Measurements from ENCODE around the gene OBSCN.

OBSCN gene

DNA sequence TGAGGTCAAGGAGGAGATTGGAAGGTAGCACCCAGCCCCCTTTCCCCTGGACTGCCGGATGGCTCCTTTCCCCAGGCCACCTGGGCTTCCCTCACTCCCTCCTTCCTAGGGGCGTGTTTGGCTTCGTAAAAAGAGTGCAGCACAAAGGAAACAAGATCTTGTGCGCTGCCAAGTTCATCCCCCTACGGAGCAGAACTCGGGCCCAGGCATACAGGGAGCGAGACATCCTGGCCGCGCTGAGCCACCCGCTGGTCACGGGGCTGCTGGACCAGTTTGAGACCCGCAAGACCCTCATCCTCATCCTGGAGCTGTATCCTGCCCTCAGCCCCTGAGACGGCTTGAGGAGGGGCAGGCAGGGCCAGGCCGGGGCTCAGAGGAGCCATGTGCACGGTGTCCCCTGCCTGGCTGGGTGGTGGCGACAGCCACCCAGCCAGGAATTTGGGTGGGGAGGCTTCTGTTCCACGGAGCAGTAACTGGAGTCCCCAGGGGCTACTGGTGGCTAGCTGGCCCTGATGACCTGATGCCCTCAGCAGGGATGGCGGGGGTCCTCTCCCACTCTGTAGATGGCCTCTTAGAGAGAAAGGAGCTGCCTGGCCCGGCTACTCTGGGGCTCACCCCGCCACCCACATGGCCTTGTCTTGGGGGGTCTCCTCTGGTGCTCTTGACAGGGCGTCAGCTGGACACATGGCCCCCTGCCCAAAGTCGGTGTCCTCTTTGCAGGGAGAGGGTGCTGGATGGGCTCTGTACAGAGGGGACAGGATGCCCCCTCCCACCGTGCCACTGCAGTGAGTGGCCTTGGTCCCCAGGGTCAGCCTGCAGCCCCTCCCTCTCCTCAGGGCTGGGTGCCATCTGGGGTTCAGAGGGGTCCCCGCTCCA lies 159.3 kb downstream of the OBSCN start:
- Histone ChIP-seq H3K4me1 (ENCODE audit: control insufficient read depth, insufficient read depth, low read depth, low read length) (peaks cover 3% of the 10 kb centered on the region), H4K8ac (ENCODE audit: low read length) (no peak overlapping the region), H3K27me3 (ENCODE audit: control insufficient read depth in 1 of 2, insufficient read depth in 1 of 2, low read length in 2 of 2) (peaks cover 9 to 70% of the 10 kb centered on the region in 2 experiments), H3K4me2 (ENCODE audit: low read length, poor library complexity, severe bottlenecking) (no peak overlapping the region), H3K36me3 (ENCODE audit: control insufficient read depth in 1 of 2, insufficient read depth in 2 of 2, low read depth in 1 of 2, low read length in 2 of 2) (no peaks in the 10 kb centered on the region), H2BK120ac (ENCODE audit: low read depth, low read length) (no peak overlapping the region), H3K79me1 (replicated peaks; ENCODE audit: low read length, poor library complexity, severe bottlenecking) (no peaks in the 10 kb centered on the region), H3K23ac (ENCODE audit: low read length in 2 of 2) (no peak overlapping the region), H3K9ac (ENCODE audit: low read length) (no peak overlapping the region), H3K4ac (ENCODE audit: low read depth in 1 of 2, low read length in 2 of 2) (no peak overlapping the region), H3K4me3 (ENCODE audit: insufficient read depth in 1 of 2, low read depth in 1 of 2, low read length in 2 of 2) (no peak overlapping the region), H2BK12ac (ENCODE audit: low read length in 2 of 2) (no peak overlapping the region), H3K14ac (ENCODE audit: low read length in 2 of 2) (no peak overlapping the region), H3K18ac (ENCODE audit: low read depth in 1 of 2, low read length in 2 of 2) (no peak overlapping the region), H4K91ac (ENCODE audit: low read length) (no peak overlapping the region), H2AK5ac (ENCODE audit: low read length, severe bottlenecking) (no peak overlapping the region), H3K9me3 (ENCODE audit: control insufficient read depth, low read length) (no peaks in the 10 kb centered on the region), H2BK5ac (ENCODE audit: low read depth, low read length, poor library complexity, severe bottlenecking) (no peak overlapping the region), H3K27ac (ENCODE audit: low read length, poor library complexity, severe bottlenecking) (no peak overlapping the region), H2AFZ (ENCODE audit: low read depth, low read length) (no peak overlapping the region), H2BK15ac (ENCODE audit: low read depth, poor library complexity, severe bottlenecking) (no peak overlapping the region)
- 77% methylated on average over 22 of the region's 24 CpGs for WGBS
- DNase-seq: no peak

DNA sequence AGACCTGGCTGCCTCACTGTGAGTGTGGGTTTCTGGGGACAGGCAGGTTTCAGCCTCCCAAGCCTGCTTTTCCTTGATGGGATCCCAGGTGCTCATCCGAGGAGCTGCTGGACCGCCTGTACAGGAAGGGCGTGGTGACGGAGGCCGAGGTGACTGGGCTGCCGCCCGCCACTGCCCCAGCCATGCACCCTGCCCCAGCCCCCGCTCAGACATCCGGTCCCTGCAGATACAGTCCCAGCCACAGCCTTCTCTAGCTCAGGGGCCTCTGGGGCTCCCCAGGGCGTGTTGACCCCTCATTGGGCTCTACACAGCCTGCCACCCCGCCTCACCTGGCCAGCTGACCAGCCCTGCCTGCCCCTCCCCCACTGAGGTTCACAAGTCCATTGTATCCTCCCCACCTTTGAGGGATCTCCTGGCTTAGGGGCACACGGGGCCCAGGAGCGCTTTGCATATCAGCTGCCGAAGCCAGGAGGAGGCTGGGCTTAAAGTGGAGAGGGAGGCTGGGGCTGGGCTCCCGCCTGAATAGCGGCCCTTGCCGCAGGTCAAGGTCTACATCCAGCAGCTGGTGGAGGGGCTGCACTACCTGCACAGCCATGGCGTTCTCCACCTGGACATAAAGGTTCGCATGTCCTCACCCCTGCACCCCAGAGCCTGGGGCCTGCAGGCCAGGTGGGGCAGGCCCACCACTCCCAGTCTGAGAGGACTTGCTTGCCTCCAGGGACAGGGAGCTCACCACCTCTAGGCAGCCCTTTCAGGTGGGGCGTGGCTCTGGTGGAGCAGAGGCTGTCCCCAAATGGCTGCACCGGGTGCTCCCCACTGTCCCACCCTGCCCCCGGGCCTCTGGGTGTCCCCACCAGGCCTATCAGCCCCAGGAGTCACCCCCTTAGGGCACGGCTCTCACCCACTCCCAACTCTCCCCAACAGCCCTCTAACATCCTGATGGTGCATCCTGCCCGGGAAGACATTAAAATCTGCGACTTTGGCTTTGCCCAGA lies 160.3 kb downstream of the OBSCN start:
- H2BK120ac ChIP-seq (ENCODE audit: low read depth, low read length): no peak overlapping the region
- H2BK5ac ChIP-seq (ENCODE audit: low read depth, low read length, poor library complexity, severe bottlenecking): no peak overlapping the region
- no peak overlapping the region for H3K27ac ChIP-seq (ENCODE audit: low read length, poor library complexity, severe bottlenecking)
- no peak overlapping the region for H3K23ac ChIP-seq (ENCODE audit: low read length in 2 of 2)
- no peak overlapping the region for H3K4ac ChIP-seq (ENCODE audit: low read depth in 1 of 2, low read length in 2 of 2)
- 69% methylated on average over 25 of the region's 25 CpGs for WGBS
- no peak overlapping the region for H3K18ac ChIP-seq (ENCODE audit: low read depth in 1 of 2, low read length in 2 of 2)
- H3K4me1 ChIP-seq (ENCODE audit: control insufficient read depth, insufficient read depth, low read depth, low read length): peaks cover 7% of the 10 kb centered on the region
- H3K79me1 ChIP-seq (replicated peaks; ENCODE audit: low read length, poor library complexity, severe bottlenecking): no peaks in the 10 kb centered on the region
- peaks cover 9 to 80% of the 10 kb centered on the region in 2 experiments for H3K27me3 ChIP-seq (ENCODE audit: control insufficient read depth in 1 of 2, insufficient read depth in 1 of 2, low read length in 2 of 2)
- H4K91ac ChIP-seq (ENCODE audit: low read length): peak overlapping the region; percentile 7
- H2BK15ac ChIP-seq (ENCODE audit: low read depth, poor library complexity, severe bottlenecking): no peak overlapping the region
- H2BK12ac ChIP-seq (ENCODE audit: low read length in 2 of 2): no peak overlapping the region
- H4K8ac ChIP-seq (ENCODE audit: low read length): no peak overlapping the region
- H2AK5ac ChIP-seq (ENCODE audit: low read length, severe bottlenecking): no peak overlapping the region
- no peak overlapping the region for H3K9ac ChIP-seq (ENCODE audit: low read length)
- no peak overlapping the region for H3K4me3 ChIP-seq (ENCODE audit: insufficient read depth in 1 of 2, low read depth in 1 of 2, low read length in 2 of 2)
- no peak for DNase-seq
- no peak overlapping the region for H3K4me2 ChIP-seq (ENCODE audit: low read length, poor library complexity, severe bottlenecking)
- no peaks in the 10 kb centered on the region for H3K9me3 ChIP-seq (ENCODE audit: control insufficient read depth, low read length)
- no peak overlapping the region for H2AFZ ChIP-seq (ENCODE audit: low read depth, low read length)
- no peak overlapping the region for H3K14ac ChIP-seq (ENCODE audit: low read length in 2 of 2)
- no peaks in the 10 kb centered on the region for H3K36me3 ChIP-seq (ENCODE audit: control insufficient read depth in 1 of 2, insufficient read depth in 2 of 2, low read depth in 1 of 2, low read length in 2 of 2)

DNA sequence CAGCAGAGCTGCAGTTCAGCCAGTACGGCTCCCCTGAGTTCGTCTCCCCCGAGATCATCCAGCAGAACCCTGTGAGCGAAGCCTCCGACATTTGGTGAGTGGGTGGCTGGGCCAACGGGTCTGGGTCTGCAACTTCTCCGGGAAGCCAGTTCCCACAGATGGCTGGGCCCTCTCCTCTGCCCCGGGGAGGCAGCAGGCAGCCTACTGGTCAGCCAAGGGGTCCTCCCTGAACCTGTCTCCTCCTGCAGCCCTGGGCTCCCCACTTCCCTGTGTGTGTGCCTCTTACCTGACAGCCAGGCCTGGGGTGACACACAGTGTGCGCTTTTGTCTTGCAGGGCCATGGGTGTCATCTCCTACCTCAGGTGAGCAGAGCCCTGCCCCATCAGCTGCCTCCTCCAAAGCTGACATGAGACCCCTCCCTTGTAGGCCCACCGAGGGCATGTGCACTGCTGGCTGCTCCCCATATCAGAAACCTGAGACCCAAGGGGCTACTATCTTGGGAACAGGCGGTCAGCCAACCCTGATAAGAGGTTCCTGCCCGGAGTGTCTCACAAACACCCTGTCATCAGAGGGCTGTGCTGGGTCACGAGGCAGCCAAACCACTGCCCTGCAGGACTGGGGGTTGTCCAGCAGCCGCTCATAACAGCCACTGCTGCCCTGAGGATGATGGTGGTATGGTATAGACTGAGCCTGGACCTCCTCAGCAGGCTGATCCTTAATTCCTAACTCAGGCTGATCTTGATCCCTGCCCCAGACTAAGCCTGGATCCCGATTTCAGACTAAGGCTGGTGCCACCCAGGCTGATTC lies 161.2 kb downstream of the OBSCN start:
- Histone ChIP-seq H3K18ac (ENCODE audit: low read depth in 1 of 2, low read length in 2 of 2) (no peak overlapping the region), H3K4ac (ENCODE audit: low read depth in 1 of 2, low read length in 2 of 2) (no peak overlapping the region), H3K36me3 (ENCODE audit: control insufficient read depth in 1 of 2, insufficient read depth in 2 of 2, low read depth in 1 of 2, low read length in 2 of 2) (no peaks in the 10 kb centered on the region), H2BK5ac (ENCODE audit: low read depth, low read length, poor library complexity, severe bottlenecking) (no peak overlapping the region), H2BK120ac (ENCODE audit: low read depth, low read length) (no peak overlapping the region), H3K79me1 (replicated peaks; ENCODE audit: low read length, poor library complexity, severe bottlenecking) (no peaks in the 10 kb centered on the region), H3K27ac (ENCODE audit: low read length, poor library complexity, severe bottlenecking) (no peak overlapping the region), H3K27me3 (ENCODE audit: control insufficient read depth in 1 of 2, insufficient read depth in 1 of 2, low read length in 2 of 2) (peaks cover 9 to 81% of the 10 kb centered on the region in 2 experiments), H3K4me2 (ENCODE audit: low read length, poor library complexity, severe bottlenecking) (no peak overlapping the region), H4K91ac (ENCODE audit: low read length) (no peak overlapping the region), H2AFZ (ENCODE audit: low read depth, low read length) (no peak overlapping the region), H3K9ac (ENCODE audit: low read length) (no peak overlapping the region), H4K8ac (ENCODE audit: low read length) (no peak overlapping the region), H3K4me1 (ENCODE audit: control insufficient read depth, insufficient read depth, low read depth, low read length) (peaks cover 7% of the 10 kb centered on the region), H2BK15ac (ENCODE audit: low read depth, poor library complexity, severe bottlenecking) (no peak overlapping the region), H3K4me3 (ENCODE audit: insufficient read depth in 1 of 2, low read depth in 1 of 2, low read length in 2 of 2) (no peak overlapping the region), H2BK12ac (ENCODE audit: low read length in 2 of 2) (no peak overlapping the region), H3K9me3 (ENCODE audit: control insufficient read depth, low read length) (no peaks in the 10 kb centered on the region), H3K23ac (ENCODE audit: low read length in 2 of 2) (no peak overlapping the region), H3K14ac (ENCODE audit: low read length in 2 of 2) (no peak overlapping the region), H2AK5ac (ENCODE audit: low read length, severe bottlenecking) (no peak overlapping the region)
- 87% methylated on average over 14 of the region's 15 CpGs for WGBS
- no peak for DNase-seq
